ENCODE measurements around the gene SCMH1. TPM values are rescaled to one million over a fixed set of nuclear protein-coding genes. Genes with fewer than 3 reads are reported as not detected.

Gene SCMH1
- total and polyA plus RNA-seq, 12 donors, result 29.3 to 62.5 (median 42.2) TPM

DNA sequence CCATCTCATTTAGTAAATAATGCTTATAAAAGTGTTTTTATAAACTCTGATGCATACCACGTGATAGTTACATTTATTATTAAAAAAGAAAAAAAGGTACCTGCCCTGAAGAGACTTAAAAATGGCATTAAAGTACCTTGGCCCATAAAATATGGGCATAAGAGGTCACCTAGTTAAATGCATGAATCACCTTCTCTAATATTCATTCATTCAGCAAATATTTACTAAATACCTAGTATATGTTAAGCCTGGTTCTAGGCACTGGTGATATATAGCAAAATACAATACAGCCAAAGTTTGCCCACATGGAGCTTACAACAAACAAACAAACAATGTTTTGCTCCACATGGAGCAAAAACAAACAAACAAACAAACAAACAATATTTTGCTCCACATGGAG lies 87.0 kb downstream of the SCMH1 start:
- DNase-seq, result no peak
- Histone ChIP-seq H3K4me3 (no peak overlapping the region), H3K36me3 (replicated peaks in 1 of 2) (no peaks in the 10 kb centered on the region), H3K27me3 (no peaks in the 10 kb centered on the region), H3K9me3 (replicated peaks in 1 of 3) (no peaks in the 10 kb centered on the region), H3K27ac (no peak overlapping the region), H3K4me1 (replicated peaks in 1 of 2) (peaks cover 9 to 27% of the 10 kb centered on the region in 2 donors)
- WGBS, 4 donors, result 87 to 96% (median 92%) methylated on average over 1 of the region's 1 CpG
- intact Hi-C loops (cut with DNase I), result no loop called here
- TF ChIP-seq CTCF (IDR thresholded peaks at IDR 0.05) (no peak), POLR2A (IDR thresholded peaks at IDR 0.05) (no peak)

DNA sequence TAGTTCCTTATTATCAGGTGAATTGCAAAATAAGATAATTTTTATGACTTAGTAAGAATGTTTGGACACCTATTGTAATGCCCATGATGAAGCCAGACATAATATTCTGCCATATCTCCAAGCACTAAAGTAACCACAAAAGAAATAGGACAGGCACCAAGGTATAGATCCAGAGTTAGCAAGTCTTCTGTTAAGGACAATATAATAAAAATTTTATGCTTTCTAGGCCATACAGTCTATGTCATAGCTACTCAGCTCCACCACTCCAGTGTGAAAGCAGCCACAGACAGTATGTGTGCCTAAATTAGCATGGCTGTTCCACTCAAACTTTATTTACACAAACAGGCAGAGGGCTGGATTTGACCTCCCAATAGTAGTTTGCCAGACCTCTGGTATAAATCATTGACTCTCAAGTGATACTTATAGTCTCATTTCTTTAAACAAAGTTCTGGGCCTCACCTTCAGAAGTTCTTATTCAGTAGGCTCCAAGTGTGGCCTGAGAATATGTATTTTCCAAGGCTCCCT lies 88.3 kb downstream of the SCMH1 start:
- no peak for DNase-seq
- no peaks in the 10 kb centered on the region for H3K27me3 ChIP-seq
- peaks cover 9 to 27% of the 10 kb centered on the region in 2 donors for H3K4me1 ChIP-seq (replicated peaks in 1 of 2)
- H3K4me3 ChIP-seq, result no peak overlapping the region
- no peaks in the 10 kb centered on the region for H3K36me3 ChIP-seq (replicated peaks in 1 of 2)
- H3K9me3 ChIP-seq (replicated peaks in 1 of 3), result no peaks in the 10 kb centered on the region
- intact Hi-C loops (cut with DNase I), result no loop called here
- H3K27ac ChIP-seq, result no peak overlapping the region
- TF ChIP-seq CTCF (IDR thresholded peaks at IDR 0.05) (no peak), POLR2A (IDR thresholded peaks at IDR 0.05) (no peak)

GRCh38 chr1:41152622-41153044 lies 89.5 kb downstream of the SCMH1 start:
- no peaks in the 10 kb centered on the region for H3K27me3 ChIP-seq
- peak in 3 of 7 donors; percentile 23 to 47 (median 35) for DNase-seq
- H3K4me3 ChIP-seq, result no peak overlapping the region
- intact Hi-C loops (cut with DNase I), result no loop called here
- WGBS, 4 donors, result 38 to 52% (median 46%) methylated on average over 1 of the region's 1 CpG
- H3K27ac ChIP-seq, result peak overlapping the region; percentile 17 to 63 (median 23)
- H3K9me3 ChIP-seq (replicated peaks in 1 of 3), result no peaks in the 10 kb centered on the region
- H3K36me3 ChIP-seq (replicated peaks in 1 of 2), result no peaks in the 10 kb centered on the region
- no peak for TF ChIP-seq POLR2A (IDR thresholded peaks at IDR 0.05)
- TF ChIP-seq CTCF (IDR thresholded peaks at IDR 0.05), result no peak
- peaks cover 9 to 27% of the 10 kb centered on the region in 2 donors for H3K4me1 ChIP-seq (replicated peaks in 1 of 2)

- no peak for DNase-seq
- WGBS, 4 donors, result 85 to 92% (median 87%) methylated on average over 4 of the region's 4 CpGs
- no peak for TF ChIP-seq CTCF (IDR thresholded peaks at IDR 0.05)
- no peak for TF ChIP-seq POLR2A (IDR thresholded peaks at IDR 0.05)
- intact Hi-C loops (cut with DNase I), result no loop called here
- Histone ChIP-seq H3K4me3 (no peak overlapping the region), H3K36me3 (replicated peaks in 1 of 2) (no peaks in the 10 kb centered on the region), H3K9me3 (replicated peaks in 1 of 3) (no peaks in the 10 kb centered on the region), H3K27me3 (no peaks in the 10 kb centered on the region), H3K27ac (peak overlapping the region in 4 of 5 donors; percentile 17 to 63 (median 31)), H3K4me1 (replicated peaks in 1 of 2) (peaks cover 9 to 27% of the 10 kb centered on the region in 2 donors)
Measured at GRCh38 chr1:41151846-41152245, 90.3 kb downstream of the SCMH1 start.
